HEK293T (cell line): ENCODE results near the gene ADA.

ENCODE experiments used
- CTCF ChIA-PET: fragments of 350-600 bp; formaldehyde crosslinking; extraction: SDS; loops from one replicate; lab custom pipeline; 2021; ENCODE audit warnings: antibody characterized with exemption, inconsistent platforms; lab: Yijun Ruan, JAX
- POLR2A ChIA-PET: fragments of 350-600 bp; formaldehyde crosslinking; extraction: SDS; loops from one replicate; lab custom pipeline; 2020; ENCODE audit warnings: antibody characterized with exemption, inconsistent platforms; lab: Yijun Ruan, JAX
- DNase-seq: peaks from one replicate; pipeline ENCODE4 v3.0.0; 2012; ENCODE audit warnings: mixed read lengths; ENCODE audit errors: extremely low spot score
- ARNT ChIP-seq: fragments of 450-650 bp; IDR thresholded peaks from 2 replicates; pipeline ENCODE4 v1.6.1; 2017; ENCODE audit warnings: mild to moderate bottlenecking
- BHLHE40 ChIP-seq: fragments of 450-650 bp; IDR thresholded peaks from 2 replicates; pipeline ENCODE4 v1.6.1; 2016; ENCODE audit warnings: mild to moderate bottlenecking, moderate library complexity, borderline replicate concordance
- CTBP1 ChIP-seq: fragments of 450-650 bp; IDR thresholded peaks from 2 replicates; pipeline ENCODE4 v1.6.1; 2016; ENCODE audit warnings: borderline replicate concordance
- ELF4 ChIP-seq: fragments of 450-650 bp; IDR thresholded peaks from 2 replicates; pipeline ENCODE4 v1.6.1; 2017; ENCODE audit warnings: antibody characterized with exemption
- FOXA1 ChIP-seq: fragments of 450-650 bp; IDR thresholded peaks from 2 replicates; pipeline ENCODE4 v1.6.1; 2016; ENCODE audit warnings: mild to moderate bottlenecking
- FOXK2 ChIP-seq: fragments of 450-650 bp; IDR thresholded peaks from 2 replicates; pipeline ENCODE4 v1.6.1; 2016; ENCODE audit warnings: mild to moderate bottlenecking
- FOXM1 ChIP-seq: fragments of 450-650 bp; IDR thresholded peaks from 2 replicates; pipeline ENCODE4 v1.6.1; 2017; ENCODE audit warnings: mild to moderate bottlenecking, borderline replicate concordance
- HDGF ChIP-seq: fragments of 450-650 bp; IDR thresholded peaks from 2 replicates; pipeline ENCODE4 v1.6.1; 2017; ENCODE audit warnings: antibody characterized with exemption, borderline replicate concordance
- L3MBTL2 ChIP-seq: fragments of 450-650 bp; conservative IDR thresholded peaks from 2 replicates; pipeline ENCODE4 v1.6.1; 2016; ENCODE audit warnings: mild to moderate bottlenecking
- LEF1 ChIP-seq: fragments of 450-650 bp; IDR thresholded peaks from 2 replicates; pipeline ENCODE4 v1.6.1; 2017; ENCODE audit warnings: mild to moderate bottlenecking, borderline replicate concordance
- NFRKB ChIP-seq: fragments of 450-650 bp; IDR thresholded peaks from 2 replicates; pipeline ENCODE4 v1.6.1; 2016; ENCODE audit warnings: mild to moderate bottlenecking, moderate library complexity
- PKNOX1 ChIP-seq: fragments of 450-650 bp; IDR thresholded peaks from 2 replicates; pipeline ENCODE4 v1.6.1; 2016
- SP1 ChIP-seq: fragments of 450-650 bp; IDR thresholded peaks from 2 replicates; pipeline ENCODE4 v1.6.1; 2017
- SUZ12 ChIP-seq: fragments of 450-650 bp; IDR thresholded peaks from 2 replicates; pipeline ENCODE4 v1.6.1; 2016; ENCODE audit warnings: mild to moderate bottlenecking
- TARDBP ChIP-seq: fragments of 450-650 bp; IDR thresholded peaks from 2 replicates; pipeline ENCODE4 v1.6.1; 2016
- ZNF384 ChIP-seq: fragments of 450-650 bp; IDR thresholded peaks from 2 replicates; pipeline ENCODE4 v1.6.1; 2016

ADA gene

GRCh38 chr20:44576297-44576696 is 75.2 kb downstream of the ADA start:
- TF ChIP-seq SUZ12 (no peak), ELF4 (no peak), LEF1 (no peak), ZNF384 (no peak), FOXK2 (no peak), NFRKB (no peak), ARNT (no peak), HDGF (no peak), FOXM1 (no peak), SP1 (no peak), BHLHE40 (no peak), FOXA1 (no peak), L3MBTL2 (no peak), TARDBP (no peak), CTBP1 (no peak), PKNOX1 (no peak)
- peak; percentile 28 for DNase-seq
- ChIA-PET CTCF (interaction anchor here (0.6 to 1.3 kb wide), 3 partner anchors 18 to 1023 kb away, joined by 3 to 4 read pairs (median 4); no protein-coding TSS in a partner anchor), POLR2A (interaction anchor here (1.0 to 1.2 kb wide), 3 partner anchors 25 to 55 kb away, joined by 3 to 4 read pairs (median 4); partner anchors contain the start of gene SERINC3)

GRCh38 chr20:44574372-44574771 is 77.1 kb downstream of the ADA start:
- ChIA-PET CTCF (no interaction called here), POLR2A (no interaction called here)
- no peak for TF ChIP-seq ZNF384
- no peak for TF ChIP-seq HDGF
- no peak for TF ChIP-seq SP1
- no peak for TF ChIP-seq ARNT
- TF ChIP-seq ELF4, result no peak
- no peak for TF ChIP-seq CTBP1
- TF ChIP-seq FOXM1, result no peak
- no peak for TF ChIP-seq FOXK2
- no peak for DNase-seq

GRCh38 chr20:44573501-44573869 is 78.0 kb downstream of the ADA start:
- POLR2A ChIA-PET, result no interaction called here
- TF ChIP-seq HDGF, result no peak
- no peak for TF ChIP-seq TARDBP
- no peak for TF ChIP-seq SUZ12
- no peak for TF ChIP-seq LEF1
- no peak for TF ChIP-seq SP1
- no peak for TF ChIP-seq FOXA1
- no peak for TF ChIP-seq L3MBTL2
- TF ChIP-seq BHLHE40, result no peak
- TF ChIP-seq ARNT, result no peak
- no peak for TF ChIP-seq NFRKB
- TF ChIP-seq FOXM1, result no peak
- TF ChIP-seq FOXK2, result no peak
- TF ChIP-seq ELF4, result no peak
- CTCF ChIA-PET, result no interaction called here
- no peak for DNase-seq

GRCh38 chr20:44572551-44573500 is 78.7 kb downstream of the ADA start:
- CTCF ChIA-PET, result no interaction called here
- no peak for TF ChIP-seq ARNT
- TF ChIP-seq LEF1, result no peak
- TF ChIP-seq ZNF384, result no peak
- TF ChIP-seq HDGF, result no peak
- TF ChIP-seq BHLHE40, result no peak
- no peak for TF ChIP-seq FOXK2
- no peak for DNase-seq
- POLR2A ChIA-PET, result no interaction called here

- no peak for DNase-seq
- ChIA-PET CTCF (interaction anchor here (0.6 kb wide), 1 partner anchor 33 kb away, joined by 3 read pairs; no protein-coding TSS in a partner anchor), POLR2A (no interaction called here)
- TF ChIP-seq FOXA1 (no peak), ELF4 (no peak), ARNT (no peak), NFRKB (no peak), FOXK2 (no peak), CTBP1 (no peak), PKNOX1 (no peak), TARDBP (no peak)
Measured at GRCh38 chr20:44571362-44571988, 80.0 kb downstream of the ADA start.

- TF ChIP-seq LEF1 (no peak), SP1 (no peak), SUZ12 (no peak), PKNOX1 (no peak), ARNT (no peak), FOXK2 (no peak), NFRKB (no peak), HDGF (no peak), TARDBP (no peak), FOXM1 (no peak), ELF4 (no peak), CTBP1 (no peak), FOXA1 (no peak), L3MBTL2 (no peak), ZNF384 (no peak), BHLHE40 (no peak)
- ChIA-PET CTCF (interaction anchor here (0.6 kb wide), 1 partner anchor 109 kb away, joined by 5 read pairs; no protein-coding TSS in a partner anchor), POLR2A (no interaction called here)
- no peak for DNase-seq
Measured at GRCh38 chr20:44570367-44570766, 81.1 kb downstream of the ADA start.
